Activated naive CD4-positive, alpha-beta T cell treated with anti-CD3 and anti-CD28 coated beads, Interleukin-2, amount 10 ng/mL, durations not matched to agents 7 days and 5 days (primary cell): ENCODE measurements around the gene HRH1.
"Not testable (repeated sequence)": the region's sequence is repeated elsewhere in the genome, so short reads cannot be mapped to it uniquely, and the experiment has no call there.

Source experiments
- CTCF ChIA-PET: fragments of 350-600 bp; sonication (Branson Sonifier 250); formaldehyde crosslinking; loops from one replicate; lab custom pipeline; 2021; ENCODE audit warnings: antibody characterized with exemption; lab: Charles Lee
- DNase-seq: peaks from one replicate; pipeline ENCODE4 v3.0.0-alpha.2; 2020
- H3K27ac Mint-ChIP-seq: one replicate; pipeline ENCODE4 v1.8.0; 2021; ENCODE audit warnings: mild to moderate bottlenecking, moderate library complexity, mixed read lengths
- H3K27me3 Mint-ChIP-seq: one replicate; pipeline ENCODE4 v1.8.0; 2021; ENCODE audit warnings: mild to moderate bottlenecking, mixed read lengths
- H3K36me3 Mint-ChIP-seq: one replicate; pipeline ENCODE4 v1.8.0; 2021; ENCODE audit warnings: mixed read lengths
- H3K4me1 Mint-ChIP-seq: one replicate; pipeline ENCODE4 v1.8.0; 2021; ENCODE audit warnings: mixed read lengths
- H3K4me3 Mint-ChIP-seq: one replicate; pipeline ENCODE4 v1.8.0; 2021; ENCODE audit warnings: mild to moderate bottlenecking, moderate library complexity, mixed read lengths
- H3K9me3 Mint-ChIP-seq: one replicate; pipeline ENCODE4 v1.8.0; 2021; ENCODE audit warnings: mixed read lengths

The HRH1 gene

GRCh38 chr3:11154036-11154952 is at the start of gene HRH1:
Gene HRH1, plus strand, starts transcription at chr3:11154493. Its CDS starts 104,545 bp downstream, at chr3:11259038.
- CTCF ChIA-PET: interaction anchor here (0.9 to 2.1 kb wide), 4 partner anchors 34 to 181 kb away, joined by 3 to 8 read pairs (median 4); no protein-coding TSS in a partner anchor
- no peaks in the 10 kb centered on the region for H3K36me3 Mint-ChIP-seq
- DNase-seq: no peak
- peaks cover 8% of the 10 kb centered on the region for H3K4me1 Mint-ChIP-seq
- peaks cover 84% of the 10 kb centered on the region for H3K27me3 Mint-ChIP-seq
- H3K9me3 Mint-ChIP-seq: no peaks in the 10 kb centered on the region
- H3K27ac Mint-ChIP-seq: no peak within 1 kb of the TSS
- H3K4me3 Mint-ChIP-seq: no peak within 1 kb of the TSS

DNA sequence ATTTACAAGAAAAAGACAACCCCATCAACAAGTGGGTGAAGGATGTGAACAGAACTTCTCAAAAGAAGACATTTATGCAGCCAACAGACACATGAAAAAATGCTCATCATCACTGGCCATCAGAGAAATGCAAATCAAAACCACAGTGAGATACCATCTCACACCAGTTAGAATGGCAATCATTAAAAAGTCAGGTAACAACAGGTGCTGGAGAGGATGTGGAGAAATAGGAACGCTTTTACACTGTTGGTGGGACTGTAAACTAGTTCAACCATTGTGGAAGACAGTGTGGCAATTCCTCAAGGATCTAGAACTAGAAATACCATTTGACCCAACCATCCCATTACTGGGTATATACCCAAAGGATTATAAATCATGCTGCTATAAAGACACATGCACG is 41.0 kb upstream of the HRH1 start:
- H3K4me3 Mint-ChIP-seq, H3K9me3 Mint-ChIP-seq, H3K36me3 Mint-ChIP-seq, CTCF ChIA-PET, DNase-seq, H3K27ac Mint-ChIP-seq, H3K4me1 Mint-ChIP-seq: not testable (repeated sequence)
- peaks cover 15% of the 10 kb centered on the region for H3K27me3 Mint-ChIP-seq

DNA sequence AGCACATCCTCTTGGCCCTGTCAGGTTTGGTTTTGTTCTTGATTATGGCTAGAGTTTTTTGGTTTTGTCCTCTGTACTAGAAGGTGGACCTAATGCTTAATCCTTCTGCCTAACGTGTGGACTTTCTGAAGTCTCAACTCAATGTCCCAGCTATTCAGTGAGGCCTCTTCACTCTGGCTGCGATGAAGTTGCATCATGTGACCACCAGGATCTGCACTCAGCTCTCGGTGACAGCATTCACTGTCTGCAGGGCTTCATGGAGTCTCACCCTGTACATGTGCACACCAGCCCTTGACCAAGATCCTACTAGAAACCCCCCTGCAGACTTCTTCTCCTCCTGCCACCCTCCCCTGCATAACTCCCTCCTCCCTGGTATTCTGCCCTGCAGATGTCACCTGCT is 38.7 kb upstream of the HRH1 start:
- CTCF ChIA-PET: no interaction called here
- H3K4me1 Mint-ChIP-seq: no peaks in the 10 kb centered on the region
- H3K27me3 Mint-ChIP-seq: peaks cover 25% of the 10 kb centered on the region
- peaks cover 4% of the 10 kb centered on the region for H3K9me3 Mint-ChIP-seq
- no peak overlapping the region for H3K4me3 Mint-ChIP-seq
- DNase-seq: no peak
- H3K36me3 Mint-ChIP-seq: no peaks in the 10 kb centered on the region
- H3K27ac Mint-ChIP-seq: no peak overlapping the region

GRCh38 chr3:11116336-11117059 is 37.8 kb upstream of the HRH1 start:
- Mint-ChIP-seq H3K36me3 (no peaks in the 10 kb centered on the region), H3K4me3 (no peak overlapping the region), H3K27ac (no peak overlapping the region), H3K4me1 (no peaks in the 10 kb centered on the region), H3K9me3 (peaks cover 4% of the 10 kb centered on the region), H3K27me3 (peaks cover 31% of the 10 kb centered on the region)
- no peak for DNase-seq
- CTCF ChIA-PET: no interaction called here

DNA sequence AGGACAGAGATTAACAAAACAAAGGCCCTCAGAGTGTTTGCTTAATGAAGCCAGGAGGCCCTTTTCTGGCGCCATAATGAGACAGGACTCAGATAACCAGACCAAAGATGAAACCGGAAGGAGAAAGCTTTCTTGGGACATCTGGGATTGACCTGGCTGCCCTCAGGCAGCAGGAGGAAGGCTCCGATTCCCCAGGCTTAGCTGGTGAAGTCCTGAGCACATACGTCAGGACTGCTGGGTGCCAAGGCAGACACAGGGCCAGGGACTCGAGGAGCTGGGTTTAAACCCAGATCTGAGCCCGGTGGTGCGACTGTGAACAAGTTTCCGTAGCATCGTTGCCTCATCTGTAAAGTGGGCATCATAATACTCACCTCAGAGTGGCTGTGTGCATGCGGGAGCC is 36.7 kb upstream of the HRH1 start:
- peaks cover 32% of the 10 kb centered on the region for H3K27me3 Mint-ChIP-seq
- peaks cover 7% of the 10 kb centered on the region for H3K9me3 Mint-ChIP-seq
- H3K4me1 Mint-ChIP-seq: no peaks in the 10 kb centered on the region
- CTCF ChIA-PET: no interaction called here
- no peak for DNase-seq
- H3K4me3 Mint-ChIP-seq: no peak overlapping the region
- H3K27ac Mint-ChIP-seq: no peak overlapping the region
- no peaks in the 10 kb centered on the region for H3K36me3 Mint-ChIP-seq

DNA sequence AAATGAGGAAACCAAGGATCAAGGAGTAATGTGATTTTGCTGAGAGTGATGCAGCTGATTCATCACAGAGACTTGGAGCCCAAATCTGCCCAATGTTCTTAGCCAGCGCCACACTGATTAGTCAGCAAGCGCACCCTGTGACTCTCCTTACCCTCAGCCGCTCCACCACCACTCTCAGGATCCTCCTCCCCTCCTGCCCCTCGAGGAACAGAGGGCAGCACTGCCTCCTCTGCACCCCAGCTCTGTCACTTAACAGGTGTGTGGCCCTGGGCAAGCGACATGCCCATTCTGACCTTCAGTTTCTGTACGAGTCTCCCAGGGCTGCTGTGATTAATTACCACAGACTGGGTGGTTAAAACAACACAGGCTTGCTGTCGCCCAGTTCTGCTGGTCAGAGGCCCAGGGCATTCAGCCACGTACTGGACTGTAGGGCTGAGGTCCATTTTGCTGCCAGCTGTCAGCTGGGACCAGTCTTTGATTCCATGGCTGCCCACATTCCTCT is 36.1 kb upstream of the HRH1 start:
- Mint-ChIP-seq H3K4me1 (no peaks in the 10 kb centered on the region), H3K4me3 (no peak overlapping the region), H3K36me3 (no peaks in the 10 kb centered on the region), H3K27ac (no peak overlapping the region), H3K9me3 (peaks cover 7% of the 10 kb centered on the region), H3K27me3 (peaks cover 32% of the 10 kb centered on the region)
- CTCF ChIA-PET: no interaction called here
- DNase-seq: no peak

GRCh38 chr3:11120091-11120805 is 34.0 kb upstream of the HRH1 start:
- Mint-ChIP-seq H3K4me3 (no peak overlapping the region), H3K4me1 (no peaks in the 10 kb centered on the region), H3K27ac (no peak overlapping the region), H3K27me3 (peaks cover 44% of the 10 kb centered on the region), H3K9me3 (peaks cover 4% of the 10 kb centered on the region), H3K36me3 (no peaks in the 10 kb centered on the region)
- CTCF ChIA-PET: interaction anchor here (0.6 to 1.5 kb wide), 4 partner anchors 33 to 874 kb away, joined by 3 to 4 read pairs (median 4); no protein-coding TSS in a partner anchor
- DNase-seq: no peak

- Mint-ChIP-seq H3K27me3 (peaks cover 24% of the 10 kb centered on the region), H3K4me3 (no peak overlapping the region), H3K36me3 (no peaks in the 10 kb centered on the region), H3K9me3 (peaks cover 4% of the 10 kb centered on the region), H3K4me1 (no peaks in the 10 kb centered on the region), H3K27ac (no peak overlapping the region)
- no peak for DNase-seq
- CTCF ChIA-PET: no interaction called here
Measured at GRCh38 chr3:11126653-11127052, 27.6 kb upstream of the HRH1 start.

GRCh38 chr3:11128682-11129632 is 25.3 kb upstream of the HRH1 start:
- Mint-ChIP-seq H3K27ac (no peak overlapping the region), H3K9me3 (no peaks in the 10 kb centered on the region), H3K4me3 (no peak overlapping the region), H3K4me1 (no peaks in the 10 kb centered on the region), H3K36me3 (no peaks in the 10 kb centered on the region), H3K27me3 (peaks cover 16% of the 10 kb centered on the region)
- CTCF ChIA-PET: no interaction called here
- no peak for DNase-seq

DNA sequence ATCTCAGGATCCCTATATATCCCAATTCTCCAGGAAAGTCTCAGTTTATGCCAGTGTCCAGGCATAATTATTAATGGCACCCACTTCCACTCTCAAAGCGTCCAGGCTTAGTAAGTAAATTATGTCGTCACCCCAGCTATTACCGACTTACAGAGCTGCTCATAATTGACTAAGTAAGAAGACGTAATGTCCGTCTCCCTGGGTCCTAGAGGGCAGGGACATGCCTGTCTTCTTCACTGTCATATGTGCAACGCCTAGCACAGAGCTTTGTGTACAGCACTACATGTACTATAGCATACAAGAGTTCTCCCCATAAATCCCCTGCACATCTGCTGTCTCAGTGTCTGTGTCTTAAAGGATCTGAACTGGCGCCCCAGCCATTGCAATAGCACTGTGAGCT is 23.9 kb upstream of the HRH1 start:
- CTCF ChIA-PET: no interaction called here
- Mint-ChIP-seq H3K27me3 (peaks cover 8% of the 10 kb centered on the region), H3K27ac (no peak overlapping the region), H3K36me3 (no peaks in the 10 kb centered on the region), H3K9me3 (no peaks in the 10 kb centered on the region), H3K4me3 (no peak overlapping the region), H3K4me1 (no peaks in the 10 kb centered on the region)
- DNase-seq: no peak

DNA sequence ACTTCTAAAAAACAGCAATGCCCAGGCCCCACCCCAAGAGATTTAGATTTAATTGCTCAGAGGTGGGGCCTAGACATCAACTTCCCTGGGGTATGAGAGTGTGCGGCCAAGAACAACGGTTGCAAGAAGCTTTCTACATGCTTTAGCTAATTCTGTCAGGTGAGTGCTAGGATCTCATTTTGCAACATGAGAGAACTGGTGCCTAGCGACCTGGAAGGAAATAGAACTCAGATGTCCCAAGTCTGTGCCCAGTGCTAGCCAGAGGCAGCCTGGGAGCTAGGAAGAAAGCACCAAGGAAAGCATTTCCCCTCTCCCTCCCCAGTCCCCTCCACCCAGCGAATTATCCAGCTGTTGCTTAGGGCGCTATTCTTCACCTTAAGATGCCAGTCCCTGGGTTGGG is 22.9 kb upstream of the HRH1 start:
- no peak overlapping the region for H3K27ac Mint-ChIP-seq
- H3K4me3 Mint-ChIP-seq: no peak overlapping the region
- no peaks in the 10 kb centered on the region for H3K36me3 Mint-ChIP-seq
- CTCF ChIA-PET: no interaction called here
- no peaks in the 10 kb centered on the region for H3K4me1 Mint-ChIP-seq
- H3K9me3 Mint-ChIP-seq: no peaks in the 10 kb centered on the region
- H3K27me3 Mint-ChIP-seq: peaks cover 12% of the 10 kb centered on the region
- no peak for DNase-seq

DNA sequence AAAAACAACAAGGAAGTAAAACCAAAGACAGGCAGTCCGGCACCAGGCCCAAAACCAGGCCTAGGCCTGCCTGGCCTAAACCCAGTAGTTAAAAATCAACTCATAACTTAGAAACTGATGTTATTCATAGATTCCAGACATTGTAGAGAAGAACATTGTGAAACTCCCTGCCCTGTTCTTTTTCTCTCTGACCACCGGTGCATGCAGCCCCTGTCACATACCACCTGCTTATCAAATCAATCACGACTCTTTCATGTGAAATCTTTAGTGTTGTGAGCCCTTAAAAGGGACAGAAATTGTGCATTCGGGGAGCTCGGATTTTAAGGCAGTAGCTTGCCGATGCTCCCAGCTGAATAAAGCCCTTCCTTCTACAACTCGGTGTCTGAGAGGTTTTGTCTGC is 22.4 kb upstream of the HRH1 start:
- H3K27ac Mint-ChIP-seq, DNase-seq, H3K4me3 Mint-ChIP-seq, H3K9me3 Mint-ChIP-seq, H3K36me3 Mint-ChIP-seq, CTCF ChIA-PET, H3K4me1 Mint-ChIP-seq: not testable (repeated sequence)
- peaks cover 12% of the 10 kb centered on the region for H3K27me3 Mint-ChIP-seq

DNA sequence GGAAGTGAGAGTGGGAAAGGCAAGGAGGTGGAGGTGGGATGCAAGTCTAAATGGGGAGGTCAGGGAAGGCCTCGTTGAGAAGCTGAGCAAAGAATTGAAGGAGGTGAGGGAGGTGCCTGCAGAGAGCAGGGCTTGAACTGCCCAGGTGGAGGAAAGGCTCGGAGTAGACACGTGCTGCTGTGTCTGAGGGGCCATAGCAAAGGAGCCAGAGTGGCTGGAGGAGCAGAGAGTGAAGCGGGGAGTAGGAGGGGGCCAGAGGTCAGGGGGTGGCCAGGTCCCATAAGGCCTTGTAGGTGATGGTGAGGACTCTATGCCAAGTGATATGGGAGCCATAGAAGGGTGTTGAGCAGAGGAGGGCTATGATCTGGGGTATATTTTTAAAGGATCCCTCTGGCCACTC is 21.4 kb upstream of the HRH1 start:
- Mint-ChIP-seq H3K27ac (no peak overlapping the region), H3K36me3 (no peaks in the 10 kb centered on the region), H3K4me3 (no peak overlapping the region), H3K9me3 (no peaks in the 10 kb centered on the region), H3K4me1 (no peaks in the 10 kb centered on the region), H3K27me3 (peaks cover 18% of the 10 kb centered on the region)
- DNase-seq: no peak
- CTCF ChIA-PET: no interaction called here
